ENCODE data around the gene PMIS2.

PMIS2 gene

DNA sequence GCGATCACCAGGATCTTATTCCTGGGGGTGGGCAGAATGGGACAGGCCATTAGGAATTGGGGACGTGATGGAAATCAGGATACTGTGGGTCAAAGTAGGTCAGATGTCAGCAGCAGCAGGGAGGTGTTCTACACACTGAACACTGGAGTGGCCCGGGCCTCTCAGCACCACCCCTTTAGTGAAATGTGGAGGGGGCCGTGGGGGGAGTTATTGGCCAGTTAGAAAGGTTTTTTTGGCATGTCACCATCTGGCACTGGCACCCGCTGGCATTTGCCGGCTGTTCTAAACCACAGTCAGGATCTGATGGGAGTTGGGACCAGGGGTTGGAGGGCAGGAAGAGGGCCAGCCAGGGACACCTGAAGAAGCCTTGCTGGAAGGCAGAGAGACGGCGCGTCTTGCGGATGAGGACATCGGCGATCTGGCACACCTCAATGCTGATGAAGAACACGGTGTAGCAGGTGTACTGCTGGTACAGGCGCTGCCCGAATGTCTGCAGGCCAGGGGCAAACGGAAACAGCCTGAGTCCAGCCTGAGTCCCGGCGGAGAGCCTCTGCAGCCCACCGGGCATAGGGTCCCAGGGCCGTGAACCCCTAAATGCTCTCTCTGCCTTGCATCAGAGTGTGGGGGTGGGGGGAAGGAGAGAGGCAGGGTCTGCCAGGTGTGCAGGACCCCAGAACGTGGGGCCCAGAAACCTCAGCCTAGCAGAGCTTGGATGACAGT, 34.7 kb upstream of the PMIS2 start:
- Histone ChIP-seq H2AFZ (ENCODE audit: low read length) (no peak overlapping the region), H3K4me3 (ENCODE audit: low read length, poor library complexity, severe bottlenecking) (no peak overlapping the region), H3K4me2 (ENCODE audit: low read depth, low read length, poor library complexity, severe bottlenecking) (no peak overlapping the region), H3K36me3 (ENCODE audit: insufficient read depth, low read length) (no peaks in the 10 kb centered on the region), H3K9me2 (replicated peaks; ENCODE audit: low read depth, low read length) (no peaks in the 10 kb centered on the region), H3K79me2 (ENCODE audit: insufficient read depth, low read length) (peaks cover 9% of the 10 kb centered on the region; the same call in 1 of the 2 replicates), H3K4me1 (ENCODE audit: insufficient read depth, low read length, poor library complexity, severe bottlenecking) (peaks cover 10% of the 10 kb centered on the region), H3F3A (ENCODE audit: low read depth) (no peaks in the 10 kb centered on the region), H3K9me3 (ENCODE audit: insufficient read depth, low read depth, low read length) (no peaks in the 10 kb centered on the region), H3K9ac (ENCODE audit: low read depth, low read length, poor library complexity, severe bottlenecking) (no peak overlapping the region), H4K20me1 (ENCODE audit: insufficient read depth, low read length, poor library complexity, severe bottlenecking) (no peaks in the 10 kb centered on the region), H3K27me3 (ENCODE audit: insufficient read depth, low read length, poor library complexity, severe bottlenecking) (no peaks in the 10 kb centered on the region)
- TF ChIP-seq EZH2phosphoT487 (IDR thresholded peaks at IDR 0.05; ENCODE audit: borderline replicate concordance), result no peak
- TF ChIP-seq, protein P1, sequence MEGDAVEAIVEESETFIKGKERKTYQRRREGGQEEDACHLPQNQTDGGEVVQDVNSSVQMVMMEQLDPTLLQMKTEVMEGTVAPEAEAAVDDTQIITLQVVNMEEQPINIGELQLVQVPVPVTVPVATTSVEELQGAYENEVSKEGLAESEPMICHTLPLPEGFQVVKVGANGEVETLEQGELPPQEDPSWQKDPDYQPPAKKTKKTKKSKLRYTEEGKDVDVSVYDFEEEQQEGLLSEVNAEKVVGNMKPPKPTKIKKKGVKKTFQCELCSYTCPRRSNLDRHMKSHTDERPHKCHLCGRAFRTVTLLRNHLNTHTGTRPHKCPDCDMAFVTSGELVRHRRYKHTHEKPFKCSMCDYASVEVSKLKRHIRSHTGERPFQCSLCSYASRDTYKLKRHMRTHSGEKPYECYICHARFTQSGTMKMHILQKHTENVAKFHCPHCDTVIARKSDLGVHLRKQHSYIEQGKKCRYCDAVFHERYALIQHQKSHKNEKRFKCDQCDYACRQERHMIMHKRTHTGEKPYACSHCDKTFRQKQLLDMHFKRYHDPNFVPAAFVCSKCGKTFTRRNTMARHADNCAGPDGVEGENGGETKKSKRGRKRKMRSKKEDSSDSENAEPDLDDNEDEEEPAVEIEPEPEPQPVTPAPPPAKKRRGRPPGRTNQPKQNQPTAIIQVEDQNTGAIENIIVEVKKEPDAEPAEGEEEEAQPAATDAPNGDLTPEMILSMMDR (conservative IDR thresholded peaks at IDR 0.05; ENCODE audit: low read length), result no peak

DNA sequence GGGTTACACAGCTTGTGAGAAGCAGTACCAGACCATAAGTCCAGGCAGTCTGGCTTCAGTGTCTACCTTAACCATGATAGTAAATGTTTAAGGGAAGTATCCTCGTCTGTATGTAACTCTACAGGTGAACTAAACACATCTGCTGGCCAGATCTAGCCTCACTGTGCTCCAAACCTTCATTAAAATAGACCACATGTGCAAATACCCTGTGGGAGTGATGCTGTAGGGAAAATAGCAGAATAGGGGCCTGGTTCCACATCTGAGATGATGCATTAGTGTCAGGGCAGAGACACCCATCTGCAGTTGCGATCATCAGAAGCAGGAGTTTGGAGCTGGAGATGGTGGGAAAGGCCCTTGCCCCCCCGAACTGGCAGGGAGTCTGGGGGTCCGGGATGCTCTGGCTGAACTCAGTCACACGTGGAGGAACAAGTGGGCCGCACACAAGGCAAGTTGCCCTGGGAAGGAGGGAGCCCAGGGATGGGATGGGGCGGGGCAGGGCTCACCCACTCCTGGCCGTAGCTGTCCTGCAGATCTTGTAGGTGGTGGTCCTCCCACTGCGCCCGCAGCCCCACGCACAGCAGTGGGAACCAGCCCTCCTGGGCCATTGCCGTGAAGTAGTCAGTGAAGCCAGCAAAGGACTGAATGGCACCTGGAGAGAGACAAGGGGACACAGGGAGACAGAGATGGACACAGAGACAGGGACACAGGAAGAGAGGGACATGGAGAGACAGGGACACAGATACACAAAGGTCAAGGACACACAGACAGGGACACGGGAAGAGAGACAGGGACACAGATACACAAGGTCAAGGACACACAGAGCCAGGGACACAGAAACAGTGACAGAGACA, 33.2 kb upstream of the PMIS2 start:
- Histone ChIP-seq H3K9ac (ENCODE audit: low read depth, low read length, poor library complexity, severe bottlenecking) (no peak overlapping the region), H3K9me2 (replicated peaks; ENCODE audit: low read depth, low read length) (no peaks in the 10 kb centered on the region), H3K79me2 (ENCODE audit: insufficient read depth, low read length) (no peaks in the 10 kb centered on the region), H3F3A (ENCODE audit: low read depth) (no peaks in the 10 kb centered on the region), H3K9me3 (ENCODE audit: insufficient read depth, low read depth, low read length) (no peaks in the 10 kb centered on the region), H4K20me1 (ENCODE audit: insufficient read depth, low read length, poor library complexity, severe bottlenecking) (no peaks in the 10 kb centered on the region), H3K4me2 (ENCODE audit: low read depth, low read length, poor library complexity, severe bottlenecking) (no peak overlapping the region), H3K36me3 (ENCODE audit: insufficient read depth, low read length) (no peaks in the 10 kb centered on the region), H2AFZ (ENCODE audit: low read length) (no peak overlapping the region), H3K4me1 (ENCODE audit: insufficient read depth, low read length, poor library complexity, severe bottlenecking) (no peaks in the 10 kb centered on the region), H3K4me3 (ENCODE audit: low read length, poor library complexity, severe bottlenecking) (no peak overlapping the region), H3K27me3 (ENCODE audit: insufficient read depth, low read length, poor library complexity, severe bottlenecking) (no peaks in the 10 kb centered on the region)
- TF ChIP-seq, protein P1 (conservative IDR thresholded peaks at IDR 0.05; ENCODE audit: low read length), result no peak
- no peak for TF ChIP-seq EZH2phosphoT487 (IDR thresholded peaks at IDR 0.05; ENCODE audit: borderline replicate concordance)

DNA sequence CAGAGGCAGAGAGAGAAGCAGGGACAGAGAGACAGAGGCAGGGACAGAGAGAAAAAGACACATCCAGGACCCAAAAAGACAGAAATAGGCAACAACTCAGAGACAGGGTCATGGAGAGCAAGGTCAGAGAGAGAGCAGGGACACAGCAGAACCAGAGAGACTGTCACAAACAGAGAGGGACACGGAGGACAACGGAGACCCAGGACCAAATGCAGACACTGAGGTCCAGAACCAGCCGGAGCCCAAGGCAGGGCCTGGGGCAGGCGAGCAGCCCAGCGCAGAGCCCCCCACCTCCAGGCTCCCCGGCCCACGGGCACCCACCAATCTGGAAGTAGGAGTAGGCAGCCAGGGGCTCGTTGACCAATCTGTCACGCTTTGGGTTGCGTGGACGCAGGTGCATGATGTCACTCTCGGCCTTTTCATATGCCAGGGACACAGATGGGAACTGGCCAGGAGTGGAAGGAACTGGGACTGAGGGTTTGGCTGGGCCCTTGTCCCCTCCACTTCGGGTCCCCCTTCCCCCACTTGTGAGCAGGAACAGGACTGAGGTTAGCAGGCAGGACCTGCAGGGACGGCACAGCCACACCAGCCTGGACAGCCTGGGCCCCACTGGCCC, 32.5 kb upstream of the PMIS2 start:
- TF ChIP-seq, protein P1 (conservative IDR thresholded peaks at IDR 0.05; ENCODE audit: low read length), result no peak
- no peak overlapping the region for H3K4me2 ChIP-seq (ENCODE audit: low read depth, low read length, poor library complexity, severe bottlenecking)
- H3K9me3 ChIP-seq (ENCODE audit: insufficient read depth, low read depth, low read length), result no peaks in the 10 kb centered on the region
- no peaks in the 10 kb centered on the region for H3K36me3 ChIP-seq (ENCODE audit: insufficient read depth, low read length)
- H2AFZ ChIP-seq (ENCODE audit: low read length), result no peak overlapping the region
- H4K20me1 ChIP-seq (ENCODE audit: insufficient read depth, low read length, poor library complexity, severe bottlenecking), result no peaks in the 10 kb centered on the region
- H3K27me3 ChIP-seq (ENCODE audit: insufficient read depth, low read length, poor library complexity, severe bottlenecking), result no peaks in the 10 kb centered on the region
- no peaks in the 10 kb centered on the region for H3K79me2 ChIP-seq (ENCODE audit: insufficient read depth, low read length)
- H3F3A ChIP-seq (ENCODE audit: low read depth), result no peaks in the 10 kb centered on the region
- H3K9ac ChIP-seq (ENCODE audit: low read depth, low read length, poor library complexity, severe bottlenecking), result no peak overlapping the region
- no peaks in the 10 kb centered on the region for H3K9me2 ChIP-seq (replicated peaks; ENCODE audit: low read depth, low read length)
- H3K4me1 ChIP-seq (ENCODE audit: insufficient read depth, low read length, poor library complexity, severe bottlenecking), result no peaks in the 10 kb centered on the region
- H3K4me3 ChIP-seq (ENCODE audit: low read length, poor library complexity, severe bottlenecking), result no peak overlapping the region

Measured in Loucy (cell line).